Measurements from ENCODE around the gene CHMP1B.
"Not testable (repeated sequence)": the region's sequence is repeated elsewhere in the genome, so short reads cannot be mapped to it uniquely, and the experiment has no call there.

The CHMP1B gene

GRCh38 chr18:11840493-11840892 lies 10.7 kb upstream of the CHMP1B start:
- no peak for DNase-seq (ENCODE audit: low read depth)

- no peak for DNase-seq (ENCODE audit: low read depth)
These were observed 8.7 kb upstream of the CHMP1B start for GRCh38 chr18:11842562-11842961.

- DNase-seq (ENCODE audit: low read depth): no peak
These were observed 6.8 kb upstream of the CHMP1B start for GRCh38 chr18:11844436-11844835.

- no peak for DNase-seq (ENCODE audit: low read depth)
These were observed 5.6 kb upstream of the CHMP1B start for GRCh38 chr18:11845654-11846053.

GRCh38 chr18:11847811-11848210 lies 3.4 kb upstream of the CHMP1B start:
- DNase-seq (ENCODE audit: low read depth): no peak

- DNase-seq (ENCODE audit: low read depth): no peak
These were observed 1.9 kb upstream of the CHMP1B start for GRCh38 chr18:11849279-11849678.

- DNase-seq (ENCODE audit: low read depth): peak; percentile 83
These were observed 1.2 kb upstream of the CHMP1B start for GRCh38 chr18:11849841-11850634.

GRCh38 chr18:11850821-11851145 lies 430 bp upstream of the CHMP1B start:
- no peak for DNase-seq (ENCODE audit: low read depth)

- DNase-seq (ENCODE audit: low read depth): no peak
These were observed 659 bp downstream of the CHMP1B start for GRCh38 chr18:11851806-11852337.

GRCh38 chr18:11854554-11854953 lies 3.3 kb downstream of the CHMP1B start:
- not testable (repeated sequence) for DNase-seq (ENCODE audit: low read depth)

GRCh38 chr18:11857177-11857887 lies 6.1 kb downstream of the CHMP1B start:
- peak; percentile 99 for DNase-seq (ENCODE audit: low read depth)

- DNase-seq (ENCODE audit: low read depth): no peak
These were observed 8.1 kb downstream of the CHMP1B start for GRCh38 chr18:11859282-11859830.

GRCh38 chr18:11859903-11860407 lies 8.7 kb downstream of the CHMP1B start:
- DNase-seq (ENCODE audit: low read depth): peak; percentile 60

GRCh38 chr18:11860594-11861450 lies 9.6 kb downstream of the CHMP1B start:
- no peak for DNase-seq (ENCODE audit: low read depth)

GRCh38 chr18:11861583-11862288 lies 10.5 kb downstream of the CHMP1B start:
- DNase-seq (ENCODE audit: low read depth): no peak

- no peak for DNase-seq (ENCODE audit: low read depth)
These were observed 11.4 kb downstream of the CHMP1B start for GRCh38 chr18:11862468-11863137.

GRCh38 chr18:11864471-11864870 lies 13.3 kb downstream of the CHMP1B start:
- no peak for DNase-seq (ENCODE audit: low read depth)

- no peak for DNase-seq (ENCODE audit: low read depth)
These were observed 13.9 kb downstream of the CHMP1B start for GRCh38 chr18:11865071-11865470.

- no peak for DNase-seq (ENCODE audit: low read depth)
These were observed 15.1 kb downstream of the CHMP1B start for GRCh38 chr18:11866329-11866728.

GRCh38 chr18:11866764-11867163 lies 15.6 kb downstream of the CHMP1B start:
- DNase-seq (ENCODE audit: low read depth): no peak

GRCh38 chr18:11868230-11868629 lies 17.0 kb downstream of the CHMP1B start:
- DNase-seq (ENCODE audit: low read depth): no peak

Data from non-pigmented ciliary epithelial cell (primary cell).